HepG2 (cell line): ENCODE measurements around the gene RIMS3. TPM values are rescaled to one million over a fixed set of nuclear protein-coding genes. Genes with fewer than 3 reads are reported as not detected.
A peak's percentile ranks its signal among the peaks of the same experiment; 100 is the strongest.

Source experiments
- ATF3 ChIP-seq: sonication (generic); formaldehyde crosslinking; IDR thresholded peaks from 2 replicates; pipeline ENCODE4 v1.4.0; 2020; ENCODE audit warnings: missing genetic modification reagents
- ATF6 ChIP-seq: sonication (generic); formaldehyde crosslinking; conservative IDR thresholded peaks from 2 replicates; pipeline ENCODE4 v1.4.0; 2020; ENCODE audit warnings: missing genetic modification reagents
- BORCS8-MEF2B ChIP-seq: sonication (generic); formaldehyde crosslinking; IDR thresholded peaks from 2 replicates; pipeline ENCODE4 v1.8.0; 2022; ENCODE audit warnings: mild to moderate bottlenecking, missing genetic modification reagents
- CHD4 ChIP-seq: fragments of 200-600 bp; sonication (generic); IDR thresholded peaks from 2 replicates; pipeline ENCODE4 v1.7.0; 2017; ENCODE audit warnings: mild to moderate bottlenecking, low read length, borderline replicate concordance
- JUN ChIP-seq: sonication (generic); formaldehyde crosslinking; IDR thresholded peaks from 2 replicates; pipeline ENCODE4 v1.4.0; 2020; ENCODE audit warnings: mild to moderate bottlenecking, missing genetic modification reagents
- KLF11 ChIP-seq: IDR thresholded peaks from 2 replicates; pipeline ENCODE4 v1.6.1; 2016; ENCODE audit warnings: missing compliant biosample characterization
- MBNL3 ChIP-seq: fragments of 250-450 bp; sonication (Bioruptor Pico); conservative IDR thresholded peaks from 2 replicates; pipeline ENCODE4 v1.8.0; 2022; ENCODE audit warnings: mild to moderate bottlenecking, inconsistent platforms
- MIER2 ChIP-seq: IDR thresholded peaks from 2 replicates; pipeline ENCODE4 v1.6.1; 2016; ENCODE audit warnings: missing biosample characterization, missing genetic modification reagents
- NFIB ChIP-seq: sonication (generic); formaldehyde crosslinking; IDR thresholded peaks from 2 replicates; pipeline ENCODE4 v1.9.0; 2021; ENCODE audit warnings: missing genetic modification reagents, mild to moderate bottlenecking, borderline replicate concordance
- PCBP1 ChIP-seq: fragments of 200-400 bp; formaldehyde crosslinking; IDR thresholded peaks from 2 replicates; pipeline ENCODE4 v1.6.1; 2017; ENCODE audit warnings: mild to moderate bottlenecking, low read depth, low read length, borderline replicate concordance
- REL ChIP-seq: sonication (generic); formaldehyde crosslinking; conservative IDR thresholded peaks from 2 replicates; pipeline ENCODE4 v1.8.0; 2022; ENCODE audit warnings: mild to moderate bottlenecking, missing genetic modification reagents, moderate library complexity
- SALL2 ChIP-seq: sonication (generic); formaldehyde crosslinking; IDR thresholded peaks from 2 replicates; pipeline ENCODE4 v1.8.1; 2023; ENCODE audit warnings: mild to moderate bottlenecking, missing genetic modification reagents, inconsistent platforms
- XRCC5 ChIP-seq: fragments of 200-400 bp; formaldehyde crosslinking; optimal IDR thresholded peaks from 2 replicates; pipeline ENCODE3; 2017; ENCODE audit warnings: mild to moderate bottlenecking, low read length
- ZBTB49 ChIP-seq: sonication (generic); formaldehyde crosslinking; IDR thresholded peaks from 2 replicates; pipeline ENCODE4 v1.4.0; 2020; ENCODE audit warnings: missing genetic modification reagents, borderline replicate concordance
- ZNF180 ChIP-seq: sonication (generic); formaldehyde crosslinking; IDR thresholded peaks from 2 replicates; pipeline ENCODE4 v1.4.0; 2020; ENCODE audit warnings: low read depth, missing genetic modification reagents, borderline replicate concordance
- ZNF225 ChIP-seq: sonication (generic); formaldehyde crosslinking; IDR thresholded peaks from 2 replicates; pipeline ENCODE4 v1.4.0; 2020; ENCODE audit warnings: mild to moderate bottlenecking, missing genetic modification reagents
- ZNF24 ChIP-seq: fragments of 450-650 bp; IDR thresholded peaks from 2 replicates; pipeline ENCODE4 v1.6.1; 2017; ENCODE audit warnings: antibody characterized with exemption, mild to moderate bottlenecking
- ZNF552 ChIP-seq: sonication (generic); formaldehyde crosslinking; IDR thresholded peaks from 2 replicates; pipeline ENCODE4 v1.9.0; 2022; ENCODE audit warnings: missing genetic modification reagents, mild to moderate bottlenecking, borderline replicate concordance
- ZNF572 ChIP-seq: sonication (generic); formaldehyde crosslinking; IDR thresholded peaks from 2 replicates; pipeline ENCODE4 v1.5.1; 2020; ENCODE audit warnings: mild to moderate bottlenecking, missing genetic modification reagents
- ZNF598 ChIP-seq: sonication (generic); formaldehyde crosslinking; IDR thresholded peaks from 2 replicates; pipeline ENCODE4 v1.5.1; 2020; ENCODE audit warnings: mild to moderate bottlenecking, missing genetic modification reagents, borderline replicate concordance
- ZNF710 ChIP-seq: sonication (generic); formaldehyde crosslinking; IDR thresholded peaks from 2 replicates; pipeline ENCODE4 v1.5.0; 2020; ENCODE audit warnings: mild to moderate bottlenecking, missing genetic modification reagents, borderline replicate concordance
- ZNF768 ChIP-seq: sonication (generic); formaldehyde crosslinking; IDR thresholded peaks from 2 replicates; pipeline ENCODE4 v1.4.0; 2020; ENCODE audit warnings: missing genetic modification reagents
- polyA plus RNA-seq, 8 experiments: library from polyadenylated mRNA; depleted of rRNA in 3 of 8; stranded (reverse) in 7 of 8; unstranded in 1 of 8; fragments of >200 nt; fragmentation: Illumina TruSeq in 4 of 8; extraction: Trizol in 4 of 8; gene quantifications; 2 replicates each; pipeline versions ENCODE4 v1.2.1 to v1.2.3, GENCODE V29; 2011 to 2016; ENCODE audit warnings: low read depth in 4 of 8, missing spikeins in 1 of 8, mixed read lengths in 1 of 8; ENCODE audit not compliant: insufficient read depth in 1 of 8
- total RNA-seq, 5 experiments: library from RNA; depleted of rRNA; stranded (reverse); fragments of >200 nt; fragmentation: Illumina TruSeq; extraction: Trizol; gene quantifications; 2 replicates each; pipeline ENCODE4 v1.2.3, GENCODE V29; 2016; ENCODE audit warnings: low read depth in 1 of 5

RIMS3 gene
- total and polyA plus RNA-seq, 2 of the 13 experiments (the other 11 are each of a cell fraction or from before 2014, with no cell fraction given) = 2.1 to 5.4 TPM

- TF ChIP-seq XRCC5 = peak; percentile 69
- no peak for TF ChIP-seq ZNF180 (CRISPR knock-in tag)
- peak; percentile 85; the same call in 1 of the 2 replicates for TF ChIP-seq SALL2 (CRISPR knock-in tag)
- TF ChIP-seq ATF6 (CRISPR knock-in tag) = no peak
- no peak for TF ChIP-seq REL (CRISPR knock-in tag)
- TF ChIP-seq ZBTB49 = no peak
- peak; percentile 87; the same call in 1 of the 2 replicates for TF ChIP-seq ZNF598 (CRISPR knock-in tag)
- TF ChIP-seq ZNF710 = peak; percentile 29; the same call in 1 of the 2 replicates
- peak; percentile 25; the same call in 1 of the 2 replicates for TF ChIP-seq KLF11
- TF ChIP-seq JUN (CRISPR knock-in tag) = peak; percentile 43; the same call in 1 of the 2 replicates
- 0 out of 2 replicates have a peak, but pooled peaks have one; percentile 31 for TF ChIP-seq ZNF24
- TF ChIP-seq CHD4 = no peak
- TF ChIP-seq ZNF572 (CRISPR knock-in tag) = 0 out of 2 replicates have a peak, but pooled peaks have one; percentile 13
- TF ChIP-seq MIER2 = no peak
- TF ChIP-seq ZNF225 = peak; percentile 78; the same call in 1 of the 2 replicates
- peak; percentile 37; the same call in 1 of the 2 replicates for TF ChIP-seq ATF3
- TF ChIP-seq ZNF552 (CRISPR knock-in tag) = peak; percentile 77
- TF ChIP-seq ZNF768 (CRISPR knock-in tag) = peak; percentile 62; the same call in 1 of the 2 replicates
- no peak for TF ChIP-seq MBNL3
- peak; percentile 65; the same call in 1 of the 2 replicates for TF ChIP-seq NFIB (CRISPR knock-in tag)
- peak; percentile 94; the same call in 1 of the 2 replicates for TF ChIP-seq PCBP1
- peak; percentile 4 for TF ChIP-seq BORCS8-MEF2B (CRISPR knock-in tag)
Measured at GRCh38 chr1:40691538-40692428, 26.3 kb upstream of the RIMS3 start, which contains the start of gene NFYC (continued).
